Prostate gland (tissue), 2 donors: ENCODE data around the gene PLXDC1.

Experiments
- POLR2A ChIP-seq: fragments of 450-650 bp; IDR thresholded peaks from one replicate; pipeline ENCODE4 v1.6.1; 2016; ENCODE audit warnings: antibody characterized with exemption, mild to moderate bottlenecking
- TF ChIP-seq, protein P1 (sequence below), 4 experiments: fragments of 200-600 bp in 2 of 4; fragments of 450-650 bp in 2 of 4; sonication (generic) in 2 of 4; IDR thresholded peaks; 1 replicate in 3 of 4; 2 replicates in 1 of 4; pipeline ENCODE4 v1.5.1; 2016 to 2019; ENCODE audit warnings: antibody characterized with exemption in 4 of 4, mild to moderate bottlenecking in 2 of 4, moderate library complexity in 2 of 4

DNA sequence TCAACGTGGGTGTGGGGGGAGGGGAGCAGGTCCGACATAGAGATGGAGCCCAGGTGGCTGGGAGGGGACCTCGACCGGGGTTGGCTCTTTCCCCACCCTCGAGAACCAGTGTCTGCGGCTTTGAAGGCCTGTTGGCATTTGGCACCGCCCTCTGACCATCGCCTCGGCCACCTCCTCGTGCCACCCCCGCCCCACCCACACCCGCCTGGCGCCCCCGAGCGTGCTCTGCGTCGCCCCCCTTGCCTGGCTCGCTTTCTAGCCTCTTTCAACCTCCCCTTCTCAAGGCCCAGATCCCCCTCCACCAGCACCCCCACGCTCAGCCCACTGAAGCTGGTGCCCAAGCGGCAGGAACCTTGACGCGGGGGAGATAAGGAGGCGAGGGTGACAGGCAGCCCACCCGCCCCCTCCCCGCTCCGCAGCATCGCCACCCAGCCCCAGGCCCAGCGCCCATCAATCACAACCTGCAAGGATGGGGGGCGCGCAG lies 45.4 kb upstream of the PLXDC1 start:
- TF ChIP-seq POLR2A: no peak
- TF ChIP-seq, protein P1, sequence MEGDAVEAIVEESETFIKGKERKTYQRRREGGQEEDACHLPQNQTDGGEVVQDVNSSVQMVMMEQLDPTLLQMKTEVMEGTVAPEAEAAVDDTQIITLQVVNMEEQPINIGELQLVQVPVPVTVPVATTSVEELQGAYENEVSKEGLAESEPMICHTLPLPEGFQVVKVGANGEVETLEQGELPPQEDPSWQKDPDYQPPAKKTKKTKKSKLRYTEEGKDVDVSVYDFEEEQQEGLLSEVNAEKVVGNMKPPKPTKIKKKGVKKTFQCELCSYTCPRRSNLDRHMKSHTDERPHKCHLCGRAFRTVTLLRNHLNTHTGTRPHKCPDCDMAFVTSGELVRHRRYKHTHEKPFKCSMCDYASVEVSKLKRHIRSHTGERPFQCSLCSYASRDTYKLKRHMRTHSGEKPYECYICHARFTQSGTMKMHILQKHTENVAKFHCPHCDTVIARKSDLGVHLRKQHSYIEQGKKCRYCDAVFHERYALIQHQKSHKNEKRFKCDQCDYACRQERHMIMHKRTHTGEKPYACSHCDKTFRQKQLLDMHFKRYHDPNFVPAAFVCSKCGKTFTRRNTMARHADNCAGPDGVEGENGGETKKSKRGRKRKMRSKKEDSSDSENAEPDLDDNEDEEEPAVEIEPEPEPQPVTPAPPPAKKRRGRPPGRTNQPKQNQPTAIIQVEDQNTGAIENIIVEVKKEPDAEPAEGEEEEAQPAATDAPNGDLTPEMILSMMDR (IDR thresholded peaks at IDR 0.05): no peak
